NCI-H146 (cell line): ENCODE results near the gene PEAK1.
A peak's percentile ranks its signal among the peaks of the same experiment; 100 is the strongest.

ENCODE experiments used
- DNase-seq: peaks from one replicate; lab custom pipeline; 2025; lab: John Stamatoyannopoulos, UW

The PEAK1 gene

DNA sequence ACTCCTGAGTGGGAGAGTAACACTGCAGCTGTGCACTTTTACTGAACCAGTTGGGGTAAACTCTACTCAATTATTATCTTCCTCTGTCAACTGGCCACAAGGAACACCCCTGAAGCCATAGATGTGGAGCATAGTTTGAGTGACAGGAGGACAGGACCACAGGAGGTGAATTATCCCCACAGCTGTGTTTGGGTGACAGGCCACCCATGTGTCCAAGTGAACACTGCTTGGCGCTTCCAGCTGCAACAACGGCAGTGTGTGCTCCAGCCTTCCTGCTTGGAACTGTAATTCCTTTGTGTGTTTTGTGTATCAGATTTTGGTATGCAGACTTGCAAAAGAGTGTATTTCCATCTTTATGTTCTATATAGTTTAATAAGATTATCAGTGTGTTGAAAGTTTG lies 328.8 kb downstream of the PEAK1 start:
- no peak for DNase-seq

DNA sequence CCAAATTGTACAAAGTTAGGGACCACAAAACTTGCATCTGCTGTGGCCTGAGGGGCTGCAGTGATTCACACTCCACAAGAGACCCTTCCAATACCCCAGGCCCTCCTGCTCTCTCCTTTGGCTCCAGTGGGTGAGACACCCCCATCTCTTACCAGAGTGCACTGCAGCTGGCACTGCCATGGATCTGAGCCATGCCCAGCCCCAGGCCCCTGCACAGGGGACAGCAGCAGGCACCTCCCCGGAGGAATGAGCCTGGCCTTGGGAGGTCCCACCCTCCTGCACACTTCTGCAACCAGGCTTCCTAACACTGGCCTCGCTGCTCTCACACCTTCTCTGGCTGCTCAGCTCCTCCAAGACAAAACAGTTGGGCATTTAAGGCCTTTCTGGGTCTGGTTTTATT lies 332.7 kb downstream of the PEAK1 start:
- DNase-seq, result no peak

DNA sequence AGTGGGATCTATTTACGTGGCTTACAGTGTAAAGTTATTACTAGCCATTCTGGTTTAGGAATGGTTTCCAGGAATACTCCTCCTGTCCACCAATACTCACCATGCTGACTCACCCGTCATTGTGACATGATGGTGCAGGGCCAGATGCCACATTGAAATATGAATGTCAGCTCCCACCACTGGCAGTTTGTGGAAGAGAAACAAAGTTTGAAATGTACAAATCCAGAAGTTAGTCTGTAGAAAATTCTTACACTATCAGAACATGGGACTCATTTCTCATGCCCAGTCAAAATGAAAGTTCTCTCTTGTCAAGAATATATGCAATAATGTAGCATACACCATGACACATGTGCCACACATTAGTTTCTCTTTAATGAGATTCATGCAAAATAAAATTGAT lies 334.6 kb downstream of the PEAK1 start:
- DNase-seq, result no peak

DNA sequence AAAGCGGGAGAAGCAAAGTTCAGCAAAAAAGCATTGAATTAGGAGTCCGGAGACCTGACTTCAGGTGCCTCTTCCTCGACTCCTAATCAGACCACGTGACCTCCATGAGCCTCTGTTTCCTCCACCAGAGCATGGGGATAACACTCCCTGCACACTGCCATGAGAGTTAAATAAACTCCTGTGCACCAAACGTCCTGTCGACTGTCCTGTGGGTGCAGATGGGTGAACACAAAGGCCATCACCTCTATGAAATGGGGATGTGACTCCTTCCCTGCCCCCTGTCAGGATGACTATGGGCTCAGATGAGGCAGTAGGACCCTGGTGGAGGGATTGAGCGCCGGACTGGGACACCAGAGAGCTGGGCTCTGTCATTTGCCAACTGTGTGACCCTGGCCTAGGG lies 335.5 kb downstream of the PEAK1 start:
- DNase-seq, result no peak

DNA sequence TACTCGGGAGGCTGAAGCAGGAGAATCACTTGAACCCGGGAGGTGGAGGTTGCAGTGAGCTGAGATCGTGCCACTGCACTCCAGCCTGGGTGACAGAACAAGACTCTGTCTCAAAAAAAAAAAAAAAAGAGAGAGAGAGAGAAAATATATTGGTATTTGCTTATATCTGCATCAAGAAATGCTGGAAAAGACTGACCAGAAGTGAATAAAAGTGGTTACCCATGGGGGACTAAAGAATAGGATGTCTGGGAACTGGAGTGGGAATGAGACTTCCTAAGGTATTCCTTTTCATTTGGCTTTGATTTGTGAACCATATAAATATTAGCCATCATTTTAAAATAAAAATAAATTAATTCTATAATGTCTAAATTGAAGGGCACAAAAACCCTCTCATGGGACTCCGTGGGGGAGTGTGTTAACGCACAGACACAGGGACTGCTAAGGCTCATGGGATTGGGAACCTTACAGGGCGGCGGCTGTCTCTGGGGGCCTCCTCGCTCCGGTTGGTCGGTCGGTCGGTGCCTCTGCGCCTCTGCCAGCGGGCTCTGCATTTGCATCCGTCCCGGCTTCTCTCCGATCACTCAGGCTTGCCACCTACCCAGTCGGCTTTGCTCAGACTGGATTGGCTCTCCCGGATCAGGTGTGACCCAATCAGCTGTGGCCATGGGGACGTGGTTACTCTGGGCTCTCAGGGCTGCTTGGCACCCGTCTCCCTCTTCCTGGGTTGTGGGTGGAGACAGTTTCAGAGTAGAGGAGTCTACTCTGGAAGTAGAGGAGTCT lies 336.3 kb downstream of the PEAK1 start:
- DNase-seq, result peak; percentile 92

DNA sequence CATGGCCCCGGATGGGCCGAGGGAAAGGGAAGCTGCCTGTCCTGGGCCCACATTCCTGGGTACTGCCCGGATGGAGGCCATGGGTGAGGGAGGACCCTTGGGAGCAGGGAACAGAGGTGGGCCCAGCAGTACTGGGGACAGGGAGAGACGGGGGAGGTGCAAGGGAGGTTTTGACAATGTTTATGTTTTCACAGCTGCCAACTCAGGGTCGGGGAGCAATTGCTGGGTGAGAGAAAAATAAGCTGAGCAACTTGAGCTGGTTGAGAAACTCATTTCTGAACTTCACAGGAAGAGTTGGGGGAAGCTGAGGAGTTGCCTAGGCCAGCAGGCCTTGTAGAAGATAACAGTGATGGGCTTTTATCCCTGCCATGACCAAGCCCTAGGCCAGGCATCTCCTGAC lies 337.9 kb downstream of the PEAK1 start:
- DNase-seq, result no peak

DNA sequence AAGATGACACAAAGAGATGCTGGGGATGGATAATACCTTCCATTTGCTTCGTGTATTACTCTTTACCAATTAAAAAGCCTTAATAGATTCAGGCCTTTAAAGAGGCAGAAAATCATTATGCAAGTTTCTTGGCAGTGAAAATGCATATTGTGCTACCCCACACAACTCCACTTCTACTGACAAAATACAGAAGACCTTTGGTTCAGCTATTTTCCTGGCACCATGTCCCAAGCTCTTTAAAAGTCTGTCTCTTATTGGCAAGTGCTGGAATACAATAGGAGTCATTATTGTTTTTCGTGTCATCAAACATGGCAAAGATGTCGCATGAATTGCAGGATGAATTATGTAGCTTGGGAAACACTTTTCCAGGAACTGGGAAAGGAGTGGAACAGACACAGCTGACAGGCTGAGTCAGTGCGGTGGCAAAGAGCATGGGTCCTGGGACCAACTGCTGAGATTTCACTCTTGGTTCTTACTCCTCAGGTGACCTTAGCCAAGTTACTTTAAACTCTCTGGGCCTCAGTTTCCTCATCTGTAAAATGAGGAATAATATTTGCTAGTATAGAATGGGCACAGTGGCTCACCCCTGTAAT lies 343.5 kb downstream of the PEAK1 start:
- DNase-seq, result no peak

DNA sequence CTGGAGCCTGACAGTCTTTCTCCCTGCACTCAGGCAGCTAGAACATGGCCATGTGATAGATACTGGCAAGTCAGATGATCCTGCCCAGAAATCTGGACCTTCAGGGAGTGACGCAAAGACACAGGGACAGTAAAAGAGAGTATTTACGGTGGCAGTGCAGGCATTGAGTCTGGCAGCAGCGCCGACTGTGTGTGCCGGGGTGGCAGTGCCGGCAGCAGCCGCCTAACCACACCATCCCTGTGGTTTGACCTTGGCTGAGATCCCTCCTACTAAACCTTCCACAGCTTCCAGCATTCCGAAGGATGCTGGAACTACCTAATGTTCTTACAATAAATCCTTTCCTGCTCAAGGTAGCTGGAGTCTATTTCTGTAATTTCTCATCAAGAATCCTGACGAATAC lies 344.4 kb downstream of the PEAK1 start:
- no peak for DNase-seq

DNA sequence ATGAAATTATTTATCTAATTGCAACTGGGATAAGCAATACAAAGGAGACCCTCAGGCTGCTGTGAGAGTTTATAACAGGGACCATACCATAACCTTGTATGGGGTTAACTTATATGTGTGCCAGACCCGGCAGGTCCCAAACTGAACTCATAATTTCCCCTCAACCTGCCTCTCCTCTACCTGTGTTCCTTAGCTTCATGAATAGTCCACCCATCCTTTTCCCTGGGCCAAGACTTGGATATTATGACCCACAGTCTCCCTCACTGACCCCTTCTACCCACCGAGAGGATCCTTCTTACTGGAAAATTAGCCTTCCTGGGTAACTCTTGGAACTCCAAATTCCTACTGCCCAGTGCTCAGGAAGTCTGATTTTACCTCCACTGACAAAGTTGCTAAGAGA lies 345.6 kb downstream of the PEAK1 start:
- no peak for DNase-seq

DNA sequence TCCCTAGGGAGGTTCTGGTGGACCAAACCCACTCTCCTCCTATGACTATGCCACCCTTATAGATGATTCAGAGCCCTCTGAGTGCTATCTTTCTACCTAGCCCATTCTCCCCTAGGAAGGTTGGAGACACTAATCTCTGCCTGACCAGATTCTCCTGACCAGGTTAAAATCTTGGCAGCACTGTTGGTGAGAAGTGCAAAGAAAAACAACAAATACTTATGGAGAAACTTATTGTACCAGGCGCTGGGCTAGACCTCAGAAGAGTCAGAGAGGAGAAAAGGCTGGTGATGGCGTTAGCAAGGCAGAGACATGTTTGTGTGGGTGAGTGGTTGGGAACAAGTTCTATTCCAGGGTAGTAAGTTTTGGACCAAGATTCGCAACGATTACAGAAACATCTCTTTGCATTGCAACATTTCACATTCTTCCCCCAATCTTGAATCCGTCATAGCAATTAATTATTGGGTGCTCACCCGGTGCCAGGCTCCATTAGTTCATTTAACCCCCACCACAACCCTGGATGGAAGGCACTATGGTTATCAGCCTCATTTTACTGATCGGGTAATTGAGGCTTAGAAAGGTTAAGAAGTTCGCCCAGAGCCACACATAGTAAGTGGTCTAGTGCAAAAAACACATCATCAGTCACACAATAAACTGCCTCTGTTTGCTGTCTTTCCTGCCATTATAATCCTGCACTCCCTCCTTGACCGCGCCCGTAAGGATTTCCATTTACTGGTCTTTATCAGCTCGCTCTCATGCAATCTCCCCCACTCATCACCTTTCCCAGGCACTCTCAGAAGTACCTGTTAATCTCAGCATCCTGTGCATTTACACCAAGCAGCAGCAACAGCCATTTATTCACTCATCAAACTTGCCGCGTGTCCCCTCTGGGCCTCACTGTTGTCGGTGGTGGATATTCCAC lies 348.3 kb downstream of the PEAK1 start:
- DNase-seq, result no peak

DNA sequence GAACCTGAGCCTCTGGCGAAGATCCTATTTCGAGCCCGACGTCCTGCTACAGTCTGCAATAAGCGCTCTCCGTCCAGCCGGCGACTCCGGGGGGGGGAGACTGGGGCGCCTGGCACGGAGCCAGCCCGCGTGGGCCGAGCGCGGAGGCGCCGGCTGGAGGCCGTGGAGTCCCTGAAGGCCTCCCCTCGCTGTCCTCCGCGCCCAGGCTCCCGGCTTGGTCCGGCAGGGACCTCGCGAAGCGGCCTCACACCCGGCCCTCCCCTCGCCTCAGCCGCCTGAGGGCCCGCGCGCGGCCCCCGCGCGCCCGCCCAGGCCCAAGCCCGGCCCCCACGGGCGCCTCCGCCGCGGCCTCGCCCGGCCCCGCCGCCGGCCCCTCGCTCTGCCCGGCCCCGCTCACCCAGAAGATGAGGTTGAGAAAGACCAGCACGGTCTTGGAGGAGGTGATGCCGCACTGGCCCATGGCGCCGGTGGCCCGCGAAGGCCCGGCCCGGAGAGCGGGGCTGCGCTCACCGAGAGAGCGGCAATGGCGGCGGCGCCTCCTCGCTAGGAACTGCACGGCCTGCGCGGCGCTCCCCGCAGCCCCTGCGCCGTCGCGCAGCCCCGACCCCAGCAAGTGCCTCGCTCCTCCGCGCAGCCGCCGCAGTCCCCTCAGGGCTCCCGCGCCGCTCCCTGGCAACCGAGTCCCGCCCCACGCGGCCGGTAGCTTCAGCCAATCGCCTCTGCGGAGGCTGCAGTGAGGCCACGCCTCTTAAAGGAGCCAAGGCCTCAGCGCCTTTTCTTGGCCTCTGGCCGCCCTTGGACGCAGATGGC lies 349.2 kb downstream of the PEAK1 start, which contains the start of gene TSPAN3:
Gene TSPAN3, minus strand, starts transcription at position 615 of the 810 bp plus-strand sequence. Its CDS starts 155 bp downstream, at position 460.
- peak; percentile 90 for DNase-seq

DNA sequence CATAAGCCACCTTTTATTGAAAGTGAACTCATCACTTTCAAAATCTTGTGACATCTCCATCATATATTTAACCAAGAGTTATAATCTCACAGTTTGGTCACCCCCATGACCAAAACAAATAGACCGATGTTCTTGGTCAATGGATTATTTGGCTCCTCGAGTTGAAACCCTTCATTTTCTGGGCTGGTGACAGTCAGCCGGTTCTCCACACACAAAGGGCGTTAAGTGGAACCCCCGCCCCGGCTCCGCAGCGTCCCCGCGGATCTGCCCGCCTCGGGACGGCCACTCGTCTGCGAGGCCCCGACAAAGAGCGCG lies 349.8 kb downstream of the PEAK1 start:
- no peak for DNase-seq

DNA sequence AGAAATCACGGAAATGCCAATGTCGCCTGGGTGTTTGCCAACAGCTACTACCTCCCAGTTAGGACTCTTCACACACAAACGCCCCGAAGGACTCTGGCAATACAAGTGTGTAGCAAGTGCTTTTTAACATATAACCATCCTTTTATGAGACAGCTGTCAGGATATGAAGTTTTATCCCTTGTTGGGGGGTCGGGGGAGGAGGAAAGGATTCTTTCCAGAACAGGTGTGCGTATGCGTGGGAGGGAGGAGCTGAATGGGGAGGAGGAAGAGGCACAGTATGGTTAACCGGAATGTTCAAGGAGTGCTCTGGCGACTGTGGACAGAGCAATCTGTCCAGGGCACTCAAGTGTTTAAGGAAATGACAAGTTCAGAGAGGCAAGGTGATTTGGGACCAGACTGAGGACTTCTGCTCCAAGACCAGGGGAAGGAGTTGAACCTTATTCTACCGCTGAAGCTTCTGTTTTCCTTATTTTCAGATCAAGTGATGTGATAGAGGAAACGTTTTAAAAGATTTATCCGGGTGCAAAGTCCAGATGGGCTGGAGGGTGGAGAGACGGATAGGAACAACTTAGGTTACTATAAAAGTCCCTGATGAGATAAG lies 350.3 kb downstream of the PEAK1 start:
- no peak for DNase-seq

DNA sequence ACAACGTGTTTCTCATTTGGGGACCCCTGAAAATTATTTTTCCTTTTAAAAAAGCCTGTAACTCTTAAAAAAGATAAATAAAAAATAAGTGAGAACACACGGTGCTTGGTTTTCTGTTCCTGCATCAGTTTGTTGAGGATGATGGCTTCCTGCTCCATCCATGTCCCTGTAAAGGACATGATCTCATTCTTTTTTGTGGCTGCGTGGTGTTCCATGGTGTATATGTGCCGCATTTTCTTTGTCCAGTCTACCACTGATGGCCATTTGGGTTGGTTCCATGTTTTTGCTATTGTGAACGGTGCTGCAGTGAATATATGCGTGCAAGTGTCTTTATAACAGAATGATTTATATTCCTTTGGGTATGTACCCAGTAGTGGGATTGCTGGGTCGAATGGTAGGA lies 351.3 kb downstream of the PEAK1 start:
- no peak for DNase-seq

DNA sequence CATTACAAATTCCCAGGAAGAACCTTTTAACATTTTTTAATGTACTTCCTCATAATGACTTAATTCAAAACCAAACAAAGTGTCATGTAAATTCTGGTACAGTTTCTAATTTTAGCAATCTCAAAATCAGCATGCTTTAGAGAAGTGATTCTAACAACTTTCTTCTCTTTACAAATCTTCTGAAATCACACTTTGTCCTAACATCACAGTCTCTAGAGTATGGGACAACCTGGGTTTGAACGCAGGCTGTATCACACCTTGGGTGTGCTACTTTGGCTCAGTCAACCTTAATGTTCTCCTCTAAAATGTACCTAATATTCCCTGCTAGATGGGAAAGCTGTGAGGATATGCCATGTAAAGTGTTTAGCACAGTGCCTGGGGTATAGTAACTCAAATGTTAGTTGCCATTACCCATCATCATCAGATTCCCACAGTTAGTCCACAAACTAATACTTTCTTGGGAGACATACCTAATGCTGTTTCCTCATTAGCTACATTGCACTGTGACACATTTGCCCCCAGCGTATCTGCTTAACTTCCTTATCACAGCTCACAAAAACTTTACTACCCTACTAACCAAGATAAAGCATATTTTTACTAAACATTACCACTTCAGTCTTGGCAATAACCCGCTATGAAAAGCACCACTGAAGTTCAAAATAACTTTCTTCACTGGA lies 352.1 kb downstream of the PEAK1 start:
- DNase-seq, result no peak

DNA sequence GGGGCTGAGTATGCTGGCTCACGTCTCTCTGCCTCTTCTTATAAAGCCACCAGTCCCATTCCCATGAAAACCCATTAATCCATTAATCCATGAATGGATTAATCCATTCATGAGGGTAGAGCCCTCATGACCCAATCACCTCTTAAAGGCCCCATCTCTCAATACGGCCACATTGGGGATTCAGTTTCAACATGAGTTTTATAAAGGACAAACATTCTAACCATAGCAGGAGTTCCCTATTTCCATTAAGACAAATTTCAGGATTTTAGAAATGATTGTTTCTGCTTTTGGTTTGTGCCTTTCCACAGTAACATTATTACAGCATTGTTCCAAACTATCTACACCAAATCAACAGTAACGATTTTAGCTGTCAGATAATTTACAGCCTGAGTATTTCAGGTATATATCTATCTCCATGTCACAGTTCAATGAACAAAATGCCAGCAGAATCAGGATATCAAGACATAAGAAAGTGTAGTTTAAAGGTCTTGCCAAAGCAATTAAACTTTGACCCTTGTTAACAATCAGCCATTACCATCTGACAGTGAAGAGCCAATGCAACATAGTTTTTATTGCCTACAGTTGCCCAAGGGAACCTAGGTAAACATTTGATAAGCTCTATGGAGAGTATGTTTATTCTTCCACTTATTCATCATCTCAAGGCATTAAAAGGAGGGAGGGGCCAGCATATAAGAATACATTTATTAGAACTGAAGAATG lies 352.8 kb downstream of the PEAK1 start:
- DNase-seq, result peak; percentile 29

DNA sequence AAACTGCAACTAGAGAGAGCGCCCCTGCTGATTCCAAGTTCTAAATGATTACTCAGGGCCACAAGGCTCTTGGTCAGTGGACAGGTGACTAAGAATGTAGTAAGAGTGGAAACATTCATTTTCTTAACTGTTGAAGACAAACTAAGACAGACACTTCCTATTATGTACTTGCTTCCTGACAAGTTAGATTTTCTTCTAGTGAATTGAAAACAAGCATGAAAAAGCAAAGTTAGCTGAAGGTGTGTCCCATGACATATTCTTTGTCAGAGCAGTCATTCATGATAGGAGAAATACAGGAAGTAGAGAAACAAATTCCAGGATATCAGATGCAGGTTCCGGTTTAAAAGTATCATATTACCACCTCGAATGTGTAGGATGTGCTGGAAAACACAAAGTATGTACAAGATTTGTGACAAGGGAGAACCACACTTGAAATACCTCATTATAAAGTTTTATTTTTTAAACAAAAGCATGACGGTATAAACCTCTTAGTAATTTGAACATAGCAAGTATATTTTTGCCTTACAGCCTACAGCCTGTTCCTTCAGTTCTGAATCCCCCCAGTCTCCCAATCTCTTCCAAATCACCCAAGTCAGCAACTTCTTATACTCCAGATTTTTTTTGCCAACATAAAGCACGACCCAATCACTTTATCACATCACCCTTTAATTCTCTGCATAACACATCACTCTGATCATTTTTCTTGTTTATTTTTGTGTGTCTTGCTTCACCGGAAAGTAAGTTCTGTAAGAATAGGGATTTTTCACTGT lies 355.2 kb downstream of the PEAK1 start:
- DNase-seq, result no peak

DNA sequence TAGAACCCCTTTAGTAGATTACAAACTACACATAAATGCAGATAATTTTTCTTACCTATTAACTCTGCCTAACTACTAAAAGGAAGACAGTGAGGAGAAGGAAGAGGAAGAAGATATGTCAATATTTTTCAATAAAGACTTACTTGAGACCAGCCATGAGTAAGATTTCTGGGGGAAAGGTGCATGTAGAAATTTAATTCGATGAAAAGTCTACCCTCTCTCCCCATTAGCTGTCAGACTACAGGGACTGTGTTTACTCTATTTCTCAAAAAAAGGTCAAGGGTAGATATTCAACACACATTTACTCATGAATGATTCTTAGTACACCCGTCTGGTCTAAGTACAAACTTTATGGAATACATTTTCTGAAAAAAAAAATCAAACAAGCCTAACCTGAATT lies 355.8 kb downstream of the PEAK1 start:
- no peak for DNase-seq

DNA sequence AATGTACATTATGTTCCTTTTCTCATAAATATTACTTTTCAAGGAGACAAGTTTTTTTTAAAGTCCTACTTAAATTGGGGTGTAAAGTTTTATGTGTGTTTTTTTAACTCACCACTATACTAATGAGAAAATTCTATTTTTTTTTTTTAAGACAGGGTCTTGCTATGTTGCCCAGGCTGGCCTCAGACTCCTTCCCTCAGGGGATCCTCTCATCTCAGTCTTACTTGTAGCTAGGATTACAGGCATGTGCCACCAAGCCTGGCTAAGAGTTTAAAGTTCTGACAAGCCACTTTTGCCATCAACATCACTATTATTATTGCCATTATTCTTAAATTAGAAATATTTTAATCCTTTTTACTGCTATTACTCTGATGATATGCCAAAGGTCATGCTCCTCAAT lies 356.7 kb downstream of the PEAK1 start:
- no peak for DNase-seq

DNA sequence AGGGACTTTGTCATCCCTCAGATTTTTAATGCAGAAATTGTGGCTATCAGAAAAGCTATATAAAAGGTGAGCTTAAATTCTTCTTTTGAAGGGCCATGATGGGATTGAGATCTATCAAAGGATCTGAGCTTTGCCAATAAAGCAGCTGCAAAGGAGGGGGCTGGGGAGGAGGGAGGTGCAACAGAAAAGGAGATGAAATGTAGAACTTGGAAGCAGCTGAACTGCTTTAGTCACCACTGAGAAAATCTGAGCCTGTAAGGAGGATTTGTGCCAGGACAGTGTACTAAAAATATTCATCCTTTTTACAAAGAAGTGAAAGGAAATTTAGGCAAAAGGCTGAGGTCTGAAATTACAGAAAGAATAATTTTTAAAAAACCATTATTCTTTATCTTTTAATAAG lies 359.4 kb downstream of the PEAK1 start:
- DNase-seq, result no peak
